Measurements from ENCODE around the gene KCNIP3.
"Not testable (repeated sequence)": the region's sequence is repeated elsewhere in the genome, so short reads cannot be mapped to it uniquely, and the experiment has no call there.

The KCNIP3 gene

GRCh38 chr2:95433973-95434372 lies 136.8 kb downstream of the KCNIP3 start:
- DNase-seq (ENCODE audit: low read depth); H3K4me3 ChIP-seq (ENCODE audit: low read length): not testable (repeated sequence)

GRCh38 chr2:95434507-95435076 lies 137.4 kb downstream of the KCNIP3 start:
- DNase-seq (ENCODE audit: low read depth) = peak; percentile 62
- not testable (repeated sequence) for H3K4me3 ChIP-seq (ENCODE audit: low read length)

- not testable (repeated sequence) for DNase-seq (ENCODE audit: low read depth); H3K4me3 ChIP-seq (ENCODE audit: low read length)
These were observed 138.2 kb downstream of the KCNIP3 start for GRCh38 chr2:95435162-95435871.

All from epithelial cell of esophagus (primary cell).